H9 (cell line): Measurements from ENCODE around the gene MOB3C. TPM values are rescaled to one million over a fixed set of nuclear protein-coding genes. Genes with fewer than 3 reads are reported as not detected.

Source experiments
- DNase-seq: peaks from one replicate; pipeline ENCODE4 v3.0.0-alpha.2; 2017
- H2AFZ ChIP-seq: one replicate; pipeline ENCODE4 v1.6.1; 2013; ENCODE audit warnings: mild to moderate bottlenecking, low read length, control low read depth, moderate library complexity
- H2AK5ac ChIP-seq: 2 replicates; pipeline ENCODE4 v1.6.1; 2013; ENCODE audit warnings: low read length, control low read depth, mixed read lengths; ENCODE audit not compliant: insufficient read length
- H2BK120ac ChIP-seq: one replicate; pipeline ENCODE4 v1.6.1; 2013; ENCODE audit warnings: low read depth, mild to moderate bottlenecking, low read length, control low read depth, inconsistent platforms; ENCODE audit not compliant: poor library complexity, severe bottlenecking
- H2BK12ac ChIP-seq: 2 replicates; pipeline ENCODE4 v1.6.1; 2013; ENCODE audit warnings: low read length, control low read depth, mixed read lengths, low read depth; ENCODE audit not compliant: insufficient read length
- H2BK15ac ChIP-seq: 2 replicates; pipeline ENCODE4 v1.6.1; 2013; ENCODE audit warnings: low read depth, low read length, control low read depth
- H2BK20ac ChIP-seq: one replicate; pipeline ENCODE4 v1.6.1; 2013; ENCODE audit warnings: low read depth, mild to moderate bottlenecking, low read length, control low read depth, inconsistent platforms; ENCODE audit not compliant: poor library complexity, severe bottlenecking
- H2BK5ac ChIP-seq: 2 replicates; pipeline ENCODE4 v1.6.1; 2013; ENCODE audit warnings: low read length, control low read depth, mixed read lengths; ENCODE audit not compliant: insufficient read length
- H3K14ac ChIP-seq: 2 replicates; pipeline ENCODE4 v1.6.1; 2013; ENCODE audit warnings: low read length, control low read depth; ENCODE audit not compliant: insufficient read depth
- H3K18ac ChIP-seq: 2 replicates; pipeline ENCODE4 v1.6.1; 2013; ENCODE audit warnings: low read depth, mild to moderate bottlenecking, mixed read lengths, low read length, control low read depth; ENCODE audit not compliant: insufficient read length
- H3K23ac ChIP-seq: 2 replicates; pipeline ENCODE4 v1.6.1; 2013; ENCODE audit warnings: low read length, control low read depth, mixed read lengths, low read depth; ENCODE audit not compliant: insufficient read length
- H3K23me2 ChIP-seq: 2 replicates; pipeline ENCODE4 v1.6.1; 2013; ENCODE audit warnings: low read depth, mild to moderate bottlenecking, mixed read lengths, low read length, control low read depth; ENCODE audit not compliant: insufficient read length, poor library complexity, severe bottlenecking
- H3K27ac ChIP-seq: 2 replicates; pipeline ENCODE4 v1.5.1; 2013; ENCODE audit warnings: low read length, control low read depth, mixed read lengths, low read depth; ENCODE audit not compliant: insufficient read length
- H3K27me3 ChIP-seq: 2 replicates; pipeline ENCODE4 v1.6.1; 2013; ENCODE audit warnings: low read length, control low read depth, inconsistent platforms; ENCODE audit not compliant: insufficient read depth
- H3K4ac ChIP-seq: 2 replicates; pipeline ENCODE4 v1.6.1; 2013; ENCODE audit warnings: low read depth, mild to moderate bottlenecking, control low read depth, inconsistent platforms, low read length, moderate library complexity
- H3K4me1 ChIP-seq: 2 replicates; pipeline ENCODE4 v1.6.1; 2013; ENCODE audit warnings: low read length, control low read depth, inconsistent platforms; ENCODE audit not compliant: insufficient read depth
- H3K4me2 ChIP-seq: 2 replicates; pipeline ENCODE4 v1.6.1; 2013; ENCODE audit warnings: low read length, control low read depth, mixed read lengths; ENCODE audit not compliant: insufficient read length, insufficient read depth
- H3K56ac ChIP-seq: 2 replicates; pipeline ENCODE4 v1.6.1; 2013; ENCODE audit warnings: low read depth, mild to moderate bottlenecking, mixed read lengths, low read length, control low read depth; ENCODE audit not compliant: insufficient read length
- H3K79me1 ChIP-seq: 2 replicates; pipeline ENCODE4 v1.6.1; 2013; ENCODE audit warnings: low read depth, mild to moderate bottlenecking, moderate library complexity, low read length, control low read depth, inconsistent platforms; ENCODE audit not compliant: insufficient read depth, poor library complexity, severe bottlenecking
- H3K79me2 ChIP-seq: 2 replicates; pipeline ENCODE4 v1.6.1; 2013; ENCODE audit warnings: low read length, control low read depth, inconsistent platforms; ENCODE audit not compliant: insufficient read depth
- H3K9ac ChIP-seq: 2 replicates; pipeline ENCODE4 v1.6.1; 2013; ENCODE audit warnings: low read length, control low read depth, mixed read lengths; ENCODE audit not compliant: insufficient read length; ENCODE audit errors: extremely low read depth
- H3K9me3 ChIP-seq: one replicate; pipeline ENCODE4 v1.6.1; 2013; ENCODE audit warnings: low read depth, low read length, inconsistent platforms; ENCODE audit not compliant: control insufficient read depth
- H3T11ph ChIP-seq: one replicate; pipeline ENCODE4 v1.6.1; 2013; ENCODE audit warnings: mild to moderate bottlenecking, low read length, control low read depth, inconsistent platforms
- H4K20me1 ChIP-seq: one replicate; pipeline ENCODE4 v1.6.1; 2013; ENCODE audit not compliant: control insufficient read depth, insufficient read length, insufficient read depth
- H4K5ac ChIP-seq: 2 replicates; pipeline ENCODE4 v1.6.1; 2013; ENCODE audit warnings: low read depth, mild to moderate bottlenecking, mixed read lengths, low read length, control low read depth; ENCODE audit not compliant: insufficient read length
- H4K8ac ChIP-seq: replicated peaks from 2 replicates; pipeline ENCODE4 v1.6.1; 2013; ENCODE audit warnings: low read length, control low read depth, mixed read lengths, low read depth; ENCODE audit not compliant: insufficient read length
- H4K91ac ChIP-seq: 2 replicates; pipeline ENCODE4 v1.6.1; 2013; ENCODE audit warnings: low read depth, mild to moderate bottlenecking, moderate library complexity, mixed read lengths, low read length, control low read depth; ENCODE audit not compliant: insufficient read length
- H3K27ac Mint-ChIP-seq, 3 experiments: 2 replicates in 2 of 3; 3 replicates in 1 of 3; pipeline ENCODE4 v1.8.0; 2020 to 2021; ENCODE audit warnings: mixed read lengths in 3 of 3, mild to moderate bottlenecking in 1 of 3, moderate library complexity in 1 of 3
- H3K27me3 Mint-ChIP-seq: 2 replicates; pipeline ENCODE4 v1.8.0; 2021; ENCODE audit warnings: low read depth, mild to moderate bottlenecking, moderate library complexity, mixed read lengths
- H3K36me3 Mint-ChIP-seq, 3 experiments: 2 replicates in 2 of 3; 3 replicates in 1 of 3; pipeline ENCODE4 v1.8.0; 2020 to 2021; ENCODE audit warnings: low read depth in 3 of 3, mixed read lengths in 3 of 3; ENCODE audit not compliant: insufficient read depth in 1 of 3
- H3K4me1 Mint-ChIP-seq, 2 experiments: 2 replicates each; pipeline ENCODE4 v1.8.0; 2020; ENCODE audit warnings: mixed read lengths in 2 of 2
- H3K4me3 Mint-ChIP-seq, 2 experiments: 2 replicates in 1 of 2; 3 replicates in 1 of 2; pipeline ENCODE4 v1.8.0; 2020 to 2021; ENCODE audit warnings: mild to moderate bottlenecking in 2 of 2, mixed read lengths in 2 of 2, moderate library complexity in 1 of 2
- H3K9me3 Mint-ChIP-seq, 2 experiments: 2 replicates in 1 of 2; 3 replicates in 1 of 2; pipeline ENCODE4 v1.8.0; 2020; ENCODE audit warnings: mild to moderate bottlenecking in 2 of 2, mixed read lengths in 2 of 2, moderate library complexity in 1 of 2
- WGBS: extraction: QIAGEN DNeasy Blood & Tissue Kit; methylation state at CpG from one replicate; pipeline ENCODE4 v1.1.7; 2013; ENCODE audit warnings: missing lambda C conversion rate, low lambda C conversion rate, mixed read lengths; ENCODE audit not compliant: insufficient read length; ENCODE audit errors: extremely low coverage; 5-methylcytosine and 5-hydroxymethylcytosine counted together
- total RNA-seq: library from RNA; stranded (reverse); gene quantifications from 2 replicates; pipeline ENCODE4 v1.2.1, GENCODE V29; 2021
- TF ChIP-seq, protein P1 (sequence below): fragments of 200-600 bp; sonication (generic); conservative IDR thresholded peaks from 3 replicates; pipeline ENCODE4 v1.8.0; 2021; ENCODE audit warnings: antibody characterized with exemption, mild to moderate bottlenecking

MOB3C gene
- total RNA-seq, 1 experiment from 2014 or later, result 3.2 TPM

DNA sequence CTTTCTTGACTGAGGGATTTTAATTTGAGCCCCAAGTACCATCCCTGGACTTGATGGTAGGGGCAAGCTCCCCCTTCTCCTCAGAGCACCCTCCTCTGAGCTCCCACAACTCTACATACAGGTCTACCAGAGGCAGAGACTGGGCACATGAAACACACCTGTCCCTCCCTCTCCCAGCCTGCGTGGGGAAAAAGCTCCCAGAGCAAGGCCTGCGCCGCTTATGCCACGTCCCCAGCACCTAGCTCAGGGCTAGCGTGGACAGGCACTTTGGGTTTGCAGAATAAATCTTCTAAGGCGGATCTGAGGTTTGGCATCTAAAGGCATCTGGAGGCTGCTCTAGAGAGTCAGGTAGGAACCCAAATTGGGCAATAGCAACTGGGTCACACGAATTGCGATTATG, 57.6 kb downstream of the MOB3C start:
- Histone ChIP-seq H3K4me1 (0 out of 2 replicates have a peak, but pooled peaks cover 2% of the 10 kb centered on the region), H4K91ac (no peak overlapping the region), H3K27ac (no peak overlapping the region), H2AK5ac (no peak overlapping the region), H2BK15ac (no peak overlapping the region), H3K27me3 (no peaks in the 10 kb centered on the region), H3T11ph (no peak overlapping the region), H3K23me2 (no peaks in the 10 kb centered on the region), H3K9me3 (no peaks in the 10 kb centered on the region), H4K5ac (no peak overlapping the region), H3K23ac (no peak overlapping the region), H3K79me1 (no peaks in the 10 kb centered on the region), H3K4me2 (no peak overlapping the region), H3K79me2 (no peaks in the 10 kb centered on the region), H2BK120ac (no peak overlapping the region), H3K56ac (no peak overlapping the region), H3K4ac (no peak overlapping the region), H4K20me1 (no peaks in the 10 kb centered on the region), H2AFZ (no peak overlapping the region), H2BK20ac (no peak overlapping the region), H4K8ac (no peak overlapping the region), H2BK5ac (no peak overlapping the region), H3K9ac (no peak overlapping the region), H3K18ac (no peak overlapping the region), H2BK12ac (no peak overlapping the region), H3K14ac (no peak overlapping the region)
- H3K9me3 Mint-ChIP-seq, result no peaks in the 10 kb centered on the region
- H3K36me3 Mint-ChIP-seq, result peaks cover 0 to 4% (median 0%) of the 10 kb centered on the region in 3 experiments; a peak in 1 of 7 replicates
- no peak overlapping the region for H3K27ac Mint-ChIP-seq
- TF ChIP-seq, protein P1, sequence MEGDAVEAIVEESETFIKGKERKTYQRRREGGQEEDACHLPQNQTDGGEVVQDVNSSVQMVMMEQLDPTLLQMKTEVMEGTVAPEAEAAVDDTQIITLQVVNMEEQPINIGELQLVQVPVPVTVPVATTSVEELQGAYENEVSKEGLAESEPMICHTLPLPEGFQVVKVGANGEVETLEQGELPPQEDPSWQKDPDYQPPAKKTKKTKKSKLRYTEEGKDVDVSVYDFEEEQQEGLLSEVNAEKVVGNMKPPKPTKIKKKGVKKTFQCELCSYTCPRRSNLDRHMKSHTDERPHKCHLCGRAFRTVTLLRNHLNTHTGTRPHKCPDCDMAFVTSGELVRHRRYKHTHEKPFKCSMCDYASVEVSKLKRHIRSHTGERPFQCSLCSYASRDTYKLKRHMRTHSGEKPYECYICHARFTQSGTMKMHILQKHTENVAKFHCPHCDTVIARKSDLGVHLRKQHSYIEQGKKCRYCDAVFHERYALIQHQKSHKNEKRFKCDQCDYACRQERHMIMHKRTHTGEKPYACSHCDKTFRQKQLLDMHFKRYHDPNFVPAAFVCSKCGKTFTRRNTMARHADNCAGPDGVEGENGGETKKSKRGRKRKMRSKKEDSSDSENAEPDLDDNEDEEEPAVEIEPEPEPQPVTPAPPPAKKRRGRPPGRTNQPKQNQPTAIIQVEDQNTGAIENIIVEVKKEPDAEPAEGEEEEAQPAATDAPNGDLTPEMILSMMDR, result no peak
- H3K4me3 Mint-ChIP-seq, result no peak overlapping the region
- H3K4me1 Mint-ChIP-seq, result peaks cover 7 to 18% of the 10 kb centered on the region in 2 experiments
- no peak for DNase-seq
- H3K27me3 Mint-ChIP-seq, result no peaks in the 10 kb centered on the region
- WGBS, result no CpG with 5 or more reads among the region's 8 CpGs
